H1 (cell line): ENCODE results near the gene GAS6. TPM values are rescaled to one million over a fixed set of nuclear protein-coding genes. Genes with fewer than 3 reads are reported as not detected.

Source experiments
- CTCF ChIA-PET: fragments of 300-600 bp; sonication (Branson Sonifier 250); formaldehyde crosslinking; loops from one replicate; lab custom pipeline; 2021; ENCODE audit not compliant: partially characterized antibody; lab: Charles Lee
- POLR2A ChIA-PET: fragments of 300-600 bp; sonication (Branson Sonifier 250); formaldehyde crosslinking; loops from one replicate; lab custom pipeline; 2021; ENCODE audit warnings: inconsistent platforms; ENCODE audit not compliant: partially characterized antibody; lab: Charles Lee
- DNase-seq, 2 experiments: peaks; one replicate each; pipeline versions ENCODE4 v3.0.0 to v3.0.0-alpha.2; 2010 to 2022; ENCODE audit warnings: low spot score in 2 of 2, low read depth in 1 of 2, mixed read lengths in 1 of 2
- FAIRE-seq: peaks from 2 replicates; lab custom pipeline; 2011; peaks lifted over from hg19 to GRCh38; lab: Jason Lieb, UNC
- H2AFZ ChIP-seq: 2 replicates; pipeline ENCODE4 v1.8.1; 2012; ENCODE audit warnings: low read length, inconsistent platforms
- H2AK5ac ChIP-seq: 2 replicates; pipeline ENCODE4 v1.6.1; 2013; ENCODE audit warnings: low read depth, low read length
- H2BK120ac ChIP-seq: replicated peaks from 2 replicates; pipeline ENCODE3; 2013; ENCODE audit warnings: low read depth, low read length, inconsistent platforms
- H2BK12ac ChIP-seq: 2 replicates; pipeline ENCODE4 v1.6.1; 2013; ENCODE audit warnings: low read depth, low read length
- H2BK15ac ChIP-seq: 2 replicates; pipeline ENCODE4 v1.6.1; 2013; ENCODE audit warnings: low read length
- H2BK20ac ChIP-seq: 2 replicates; pipeline ENCODE4 v1.6.1; 2013; ENCODE audit warnings: low read length
- H2BK5ac ChIP-seq: 2 replicates; pipeline ENCODE4 v1.6.1; 2013; ENCODE audit warnings: low read depth, low read length
- H3K14ac ChIP-seq: 2 replicates; pipeline ENCODE4 v1.6.1; 2013; ENCODE audit warnings: inconsistent platforms; ENCODE audit not compliant: insufficient read length
- H3K18ac ChIP-seq: 2 replicates; pipeline ENCODE4 v1.6.1; 2013; ENCODE audit warnings: low read length; ENCODE audit errors: extremely low read depth
- H3K23ac ChIP-seq: 2 replicates; pipeline ENCODE4 v1.6.1; 2013; ENCODE audit warnings: inconsistent platforms; ENCODE audit not compliant: insufficient read length
- H3K23me2 ChIP-seq: 2 replicates; pipeline ENCODE4 v1.6.1; 2013; ENCODE audit warnings: low read depth, low read length
- H3K27ac ChIP-seq: 2 replicates; pipeline ENCODE4 v1.6.1; 2011; ENCODE audit warnings: low read depth, low read length, inconsistent platforms
- H3K27me3 ChIP-seq, 4 experiments: replicated peaks in 1 of 4; 1 replicate in 1 of 4; 2 replicates in 3 of 4; pipeline versions ENCODE4 v1.6.1 to v1.8.1; 2011 to 2013; ENCODE audit warnings: low read length in 3 of 4, mild to moderate bottlenecking in 3 of 4, inconsistent platforms in 2 of 4, mixed read lengths in 2 of 4, moderate library complexity in 1 of 4; ENCODE audit not compliant: control insufficient read depth in 3 of 4, insufficient read depth in 3 of 4; ENCODE audit errors: extremely low read depth in 1 of 4
- H3K36me3 ChIP-seq, 4 experiments: 2 replicates each; pipeline versions ENCODE4 v1.6.1 to v1.8.1; 2011 to 2013; ENCODE audit warnings: mild to moderate bottlenecking in 4 of 4, low read length in 3 of 4, moderate library complexity in 2 of 4, control low read depth in 1 of 4, inconsistent platforms in 1 of 4; ENCODE audit not compliant: insufficient read depth in 4 of 4, control insufficient read depth in 2 of 4
- H3K4ac ChIP-seq: replicated peaks from 2 replicates; pipeline ENCODE3; 2013; ENCODE audit warnings: low read length, low read depth, mixed read lengths, inconsistent platforms; ENCODE audit not compliant: insufficient read length
- H3K4me1 ChIP-seq, 4 experiments: replicated peaks in 1 of 4; 1 replicate in 1 of 4; 2 replicates in 3 of 4; pipeline versions ENCODE4 v1.6.1 to v1.8.1; 2011 to 2013; ENCODE audit warnings: low read length in 3 of 4, inconsistent platforms in 2 of 4, mixed read lengths in 1 of 4; ENCODE audit not compliant: insufficient read depth in 4 of 4, control insufficient read depth in 3 of 4
- H3K4me2 ChIP-seq, 2 experiments: 2 replicates each; pipeline versions ENCODE4 v1.6.1 to v1.8.1; 2011 to 2013; ENCODE audit warnings: low read depth in 2 of 2, low read length in 2 of 2, control low read depth in 1 of 2, inconsistent platforms in 1 of 2, mild to moderate bottlenecking in 1 of 2; ENCODE audit not compliant: insufficient read depth in 1 of 2
- H3K4me3 ChIP-seq, 4 experiments: fragments of 200-600, 300-600 bp in 1 of 4; sonication (generic), shearing (Covaris generic), sonication (Bioruptor Twin) in 1 of 4; 2 replicates each; pipeline versions ENCODE4 v1.5.1 to v1.8.1; 2011 to 2016; ENCODE audit warnings: low read length in 4 of 4, low read depth in 3 of 4, control low read depth in 2 of 4, inconsistent platforms in 2 of 4, mild to moderate bottlenecking in 2 of 4, mixed read lengths in 1 of 4, moderate library complexity in 1 of 4; ENCODE audit not compliant: insufficient read depth in 2 of 4; ENCODE audit errors: extremely low read depth in 1 of 4
- H3K56ac ChIP-seq: replicated peaks from 2 replicates; pipeline ENCODE3; 2013; ENCODE audit warnings: low read depth, mild to moderate bottlenecking, mixed read lengths, low read length, inconsistent platforms; ENCODE audit not compliant: insufficient read length
- H3K79me1 ChIP-seq: 2 replicates; pipeline ENCODE4 v1.6.1; 2013; ENCODE audit warnings: low read depth, low read length, control low read depth
- H3K79me2 ChIP-seq, 2 experiments: 2 replicates each; pipeline versions ENCODE4 v1.6.1 to v1.8.1; 2012 to 2013; ENCODE audit warnings: low read length in 2 of 2, mild to moderate bottlenecking in 2 of 2, inconsistent platforms in 1 of 2; ENCODE audit not compliant: insufficient read depth in 2 of 2, control insufficient read depth in 1 of 2
- H3K9ac ChIP-seq, 4 experiments: replicated peaks in 1 of 4; 1 replicate in 1 of 4; 2 replicates in 3 of 4; pipeline versions ENCODE4 v1.6.1 to v1.8.1; 2011 to 2013; ENCODE audit warnings: low read depth in 3 of 4, low read length in 3 of 4, control low read depth in 2 of 4, mild to moderate bottlenecking in 2 of 4, moderate library complexity in 2 of 4, inconsistent platforms in 1 of 4; ENCODE audit errors: extremely low read depth in 1 of 4
- H3K9me3 ChIP-seq, 2 experiments: 2 replicates each; pipeline versions ENCODE4 v1.6.1 to v1.8.1; 2012 to 2013; ENCODE audit warnings: mild to moderate bottlenecking in 2 of 2, moderate library complexity in 2 of 2, control low read depth in 1 of 2, inconsistent platforms in 1 of 2, low read depth in 1 of 2, low read length in 1 of 2, mixed read lengths in 1 of 2; ENCODE audit not compliant: insufficient read depth in 2 of 2
- H4K20me1 ChIP-seq, 2 experiments: replicated peaks in 1 of 2; 2 replicates each; pipeline versions ENCODE3 to v1.8.1; 2011 to 2013; ENCODE audit warnings: inconsistent platforms in 2 of 2, low read length in 2 of 2, mild to moderate bottlenecking in 1 of 2; ENCODE audit not compliant: insufficient read depth in 2 of 2, control insufficient read depth in 1 of 2
- H4K5ac ChIP-seq: 2 replicates; pipeline ENCODE4 v1.6.1; 2013; ENCODE audit warnings: low read length, low read depth, mixed read lengths, inconsistent platforms; ENCODE audit not compliant: insufficient read length
- H4K8ac ChIP-seq: 2 replicates; pipeline ENCODE4 v1.8.0; 2013; ENCODE audit warnings: mild to moderate bottlenecking, moderate library complexity, low read length, inconsistent platforms; ENCODE audit not compliant: insufficient read depth; ENCODE audit errors: extremely low read depth
- H4K91ac ChIP-seq: replicated peaks from 2 replicates; pipeline ENCODE3; 2013; ENCODE audit warnings: low read length, mixed read lengths, inconsistent platforms; ENCODE audit not compliant: insufficient read length
- CBX8 ChIP-seq: fragments of 300-800, 300-1000 bp; sonication (generic); IDR thresholded peaks from 2 replicates; pipeline ENCODE4 v1.7.1; 2016; ENCODE audit warnings: low read depth, low read length, borderline replicate concordance
- CHD1 ChIP-seq: IDR thresholded peaks from 2 replicates; pipeline ENCODE4 v1.6.1; 2012; ENCODE audit warnings: low read depth, low read length, improper control_type of control experiment
- CREB1 ChIP-seq: IDR thresholded peaks from 2 replicates; pipeline ENCODE4 v1.6.1; 2012; ENCODE audit warnings: inconsistent platforms
- CTBP2 ChIP-seq: IDR thresholded peaks from 2 replicates; pipeline ENCODE4 v1.7.0; 2011; ENCODE audit warnings: borderline replicate concordance, mild to moderate bottlenecking, moderate library complexity, mixed read lengths, low read length; ENCODE audit not compliant: insufficient read depth, insufficient read length
- EZH2 ChIP-seq: fragments of 200-600 bp; sonication (generic); IDR thresholded peaks from 2 replicates; pipeline ENCODE4 v1.7.1; 2012; ENCODE audit warnings: low read depth, mild to moderate bottlenecking, moderate library complexity, low read length, inconsistent platforms; ENCODE audit not compliant: severe bottlenecking
- RBBP5 ChIP-seq: IDR thresholded peaks from 2 replicates; pipeline ENCODE4 v1.7.1; 2012; ENCODE audit warnings: low read depth, mild to moderate bottlenecking, inconsistent platforms, low read length, moderate library complexity, borderline replicate concordance
- RXRA ChIP-seq: IDR thresholded peaks from 2 replicates; pipeline ENCODE4 v1.6.1; 2011; ENCODE audit warnings: low read depth, mild to moderate bottlenecking, low read length, moderate library complexity; ENCODE audit not compliant: insufficient read depth
- SAP30 ChIP-seq: fragments of 300-600 bp; sonication (generic); IDR thresholded peaks from 2 replicates; pipeline ENCODE4 v1.7.1; 2012; ENCODE audit warnings: low read length, moderate library complexity, mild to moderate bottlenecking, inconsistent platforms; ENCODE audit not compliant: insufficient read depth, insufficient replicate concordance
- TBP ChIP-seq: IDR thresholded peaks from 2 replicates; pipeline ENCODE4 v1.6.1; 2011; ENCODE audit warnings: low read depth, low read length, improper control_type of control experiment
- ZNF274 ChIP-seq: IDR thresholded peaks from 2 replicates; pipeline ENCODE4 v1.7.0; 2012; ENCODE audit warnings: low read length, borderline replicate concordance; ENCODE audit errors: extremely low read depth
- WGBS, 2 experiments: shearing (Covaris generic) in 1 of 2; methylation state at CpG; one replicate each; pipeline versions ENCODE4 v1.1.6 to v1.1.7; 2013 to 2015; ENCODE audit warnings: low lambda C conversion rate in 2 of 2, mixed read lengths in 2 of 2, inconsistent platforms in 1 of 2, low coverage in 1 of 2, missing lambda C conversion rate in 1 of 2; ENCODE audit not compliant: insufficient replicate concordance in 2 of 2, insufficient coverage in 1 of 2, insufficient read length in 1 of 2; ENCODE audit errors: extremely low coverage in 1 of 2, missing lambda C conversion rate in 1 of 2; 5-methylcytosine and 5-hydroxymethylcytosine counted together
- polyA plus RNA-seq, 7 experiments: library from polyadenylated mRNA; depleted of rRNA in 3 of 7; stranded (reverse) in 5 of 7; unstranded in 2 of 7; fragments of >200 nt in 5 of 7; fragments of 200-250 nt in 2 of 7; gene quantifications; 1 replicate in 5 of 7; 2 replicates in 1 of 7; 4 replicates in 1 of 7; pipeline versions ENCODE4 v1.2.1 to v1.2.3, GENCODE V29; 2011 to 2013; ENCODE audit warnings: missing spikeins in 2 of 7, mixed read lengths in 2 of 7
- total RNA-seq: library from RNA; stranded (reverse); fragmentation: NEBNext Ultra II Directional; extraction: Animal tissue kit (Norgen Biotek cat#: 25700); gene quantifications from 2 replicates; pipeline ENCODE4 v1.2.1, GENCODE V29; 2021

GAS6 gene
- total and polyA plus RNA-seq, 2 of the 8 experiments (the other 6 are each of a cell fraction or from before 2014, with no cell fraction given): 18.6 to 31.0 TPM

- no peak overlapping the region for H3K9ac ChIP-seq
- H3K14ac ChIP-seq: no peak overlapping the region
- H2BK12ac ChIP-seq: no peak overlapping the region
- WGBS, 2 experiments: 90% methylated on average over 8 of the region's 8 CpGs; no CpG with 5 or more reads in 1 of the 2 experiments
- no peak overlapping the region for H4K91ac ChIP-seq
- H4K20me1 ChIP-seq: peaks cover 0 to 8% of the 10 kb centered on the region in 2 experiments
- H3K9me3 ChIP-seq: no peaks in the 10 kb centered on the region
- FAIRE-seq (no peak), DNase-seq (no peak)
- no peak overlapping the region for H3K4ac ChIP-seq
- no peak overlapping the region for H2BK20ac ChIP-seq
- no peak overlapping the region for H2AK5ac ChIP-seq
- H3K56ac ChIP-seq: no peak overlapping the region
- no peak overlapping the region for H2BK15ac ChIP-seq
- no peaks in the 10 kb centered on the region; the same call in 1 of the 2 replicates for H3K79me1 ChIP-seq
- no peaks in the 10 kb centered on the region for H3K27me3 ChIP-seq
- H3K36me3 ChIP-seq: no peaks in the 10 kb centered on the region
- ChIA-PET POLR2A (no interaction called here), CTCF (interaction anchor here (0.9 to 1.1 kb wide), 3 partner anchors 24 to 119 kb away, joined by 3 to 4 read pairs (median 3); no protein-coding TSS in a partner anchor)
- H3K23ac ChIP-seq: no peak overlapping the region
- H3K27ac ChIP-seq: no peak overlapping the region
- peaks cover 7% of the 10 kb centered on the region; the same call in 1 of the 2 replicates for H3K23me2 ChIP-seq
- H2BK120ac ChIP-seq: no peak overlapping the region
- H4K5ac ChIP-seq: no peak overlapping the region
- no peak overlapping the region for H4K8ac ChIP-seq
- no peak overlapping the region for H3K18ac ChIP-seq
- no peak overlapping the region for H2BK5ac ChIP-seq
- H3K4me2 ChIP-seq: no peak overlapping the region
- H2AFZ ChIP-seq: no peak overlapping the region
- H3K4me3 ChIP-seq: no peak overlapping the region
- 0 out of 4 replicates have a peak, but pooled peaks cover 0 to 6% of the 10 kb centered on the region in 2 experiments for H3K79me2 ChIP-seq
- peaks cover 0 to 15% (median 6%) of the 10 kb centered on the region in 4 experiments; a peak in 4 of 7 replicates for H3K4me1 ChIP-seq
- TF ChIP-seq ZNF274 (no peak), RXRA (no peak), TBP (no peak), SAP30 (no peak), EZH2 (no peak), CREB1 (no peak), CBX8 (no peak), RBBP5 (no peak), CHD1 (no peak), CTBP2 (no peak)
Observed at GRCh38 chr13:113849981-113850721, 13.7 kb downstream of the GAS6 start.
